GM12801 (cell line): ENCODE data around the gene RSBN1L.

Source experiments
- TF ChIP-seq, protein P1 (sequence below): IDR thresholded peaks from one replicate; pipeline ENCODE4 v1.5.1; 2011; ENCODE audit warnings: control low read depth; ENCODE audit not compliant: insufficient read length; ENCODE audit errors: extremely low read depth

Gene RSBN1L

DNA sequence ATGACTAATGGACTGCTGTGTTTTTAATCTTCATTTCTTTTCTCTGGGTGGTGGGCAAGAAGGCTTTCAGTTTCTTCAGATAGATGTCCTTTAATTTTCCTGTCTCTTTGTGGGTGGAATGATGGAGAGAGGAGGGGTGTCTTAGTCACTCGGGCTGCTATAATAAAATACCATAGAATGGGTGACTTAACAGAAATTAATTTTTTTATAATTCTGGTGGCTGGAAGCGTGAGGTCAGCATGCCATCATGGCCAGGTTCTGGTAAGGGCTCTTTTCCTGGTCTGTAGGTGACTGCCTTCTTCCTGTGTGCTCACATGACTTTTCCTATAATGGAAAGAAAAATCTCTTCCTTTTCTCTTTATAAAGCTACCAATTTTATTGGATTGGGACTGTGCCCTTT, 6.3 kb downstream of the RSBN1L start:
- TF ChIP-seq, protein P1, sequence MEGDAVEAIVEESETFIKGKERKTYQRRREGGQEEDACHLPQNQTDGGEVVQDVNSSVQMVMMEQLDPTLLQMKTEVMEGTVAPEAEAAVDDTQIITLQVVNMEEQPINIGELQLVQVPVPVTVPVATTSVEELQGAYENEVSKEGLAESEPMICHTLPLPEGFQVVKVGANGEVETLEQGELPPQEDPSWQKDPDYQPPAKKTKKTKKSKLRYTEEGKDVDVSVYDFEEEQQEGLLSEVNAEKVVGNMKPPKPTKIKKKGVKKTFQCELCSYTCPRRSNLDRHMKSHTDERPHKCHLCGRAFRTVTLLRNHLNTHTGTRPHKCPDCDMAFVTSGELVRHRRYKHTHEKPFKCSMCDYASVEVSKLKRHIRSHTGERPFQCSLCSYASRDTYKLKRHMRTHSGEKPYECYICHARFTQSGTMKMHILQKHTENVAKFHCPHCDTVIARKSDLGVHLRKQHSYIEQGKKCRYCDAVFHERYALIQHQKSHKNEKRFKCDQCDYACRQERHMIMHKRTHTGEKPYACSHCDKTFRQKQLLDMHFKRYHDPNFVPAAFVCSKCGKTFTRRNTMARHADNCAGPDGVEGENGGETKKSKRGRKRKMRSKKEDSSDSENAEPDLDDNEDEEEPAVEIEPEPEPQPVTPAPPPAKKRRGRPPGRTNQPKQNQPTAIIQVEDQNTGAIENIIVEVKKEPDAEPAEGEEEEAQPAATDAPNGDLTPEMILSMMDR: no peak

DNA sequence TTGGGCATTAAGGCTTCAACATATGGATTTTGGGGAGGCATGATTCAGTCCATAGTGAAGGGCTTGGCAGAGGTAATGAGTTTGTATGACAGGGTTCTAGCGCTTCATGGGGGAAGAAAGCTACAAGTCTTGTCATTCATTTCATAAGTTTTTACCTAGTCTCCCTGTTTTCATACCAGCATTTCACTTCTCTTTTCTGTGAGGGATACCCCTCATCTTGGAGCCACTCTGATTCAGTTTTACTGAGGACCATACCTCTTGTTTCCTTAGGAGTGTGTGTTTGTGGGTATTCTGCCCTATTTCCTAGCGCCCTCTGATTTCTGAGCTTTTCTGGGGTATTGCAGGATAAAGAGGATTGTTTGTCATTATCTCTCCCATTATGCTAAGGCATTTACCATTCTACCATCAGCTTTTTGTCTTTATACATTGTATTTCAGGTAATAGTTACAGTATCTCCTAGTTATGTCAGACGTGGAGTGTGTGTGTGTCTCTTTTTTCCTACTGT, 6.8 kb downstream of the RSBN1L start:
- TF ChIP-seq, protein P1: no peak

DNA sequence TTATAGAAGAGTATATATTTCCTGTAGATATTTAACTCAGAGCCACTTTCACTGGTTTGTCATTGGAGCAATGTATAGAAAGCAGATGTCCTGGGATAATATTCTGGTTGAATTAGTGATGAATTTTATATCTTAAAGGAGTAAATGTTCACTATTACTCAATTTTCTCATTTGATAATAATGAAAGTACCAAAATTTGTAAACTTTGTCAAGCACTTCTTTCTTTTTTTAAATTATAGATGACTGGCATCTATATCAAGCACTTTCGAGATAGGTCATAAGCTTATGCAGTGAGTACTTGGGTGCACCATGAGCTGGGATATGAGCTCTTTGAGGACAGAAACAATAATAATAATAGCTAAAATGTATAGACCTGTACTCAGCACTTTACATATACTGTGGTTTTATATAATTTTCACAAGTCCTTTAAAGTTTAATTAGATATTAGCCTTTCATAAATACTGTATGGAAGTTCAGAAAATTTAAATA, 11.3 kb downstream of the RSBN1L start:
- TF ChIP-seq, protein P1: no peak

DNA sequence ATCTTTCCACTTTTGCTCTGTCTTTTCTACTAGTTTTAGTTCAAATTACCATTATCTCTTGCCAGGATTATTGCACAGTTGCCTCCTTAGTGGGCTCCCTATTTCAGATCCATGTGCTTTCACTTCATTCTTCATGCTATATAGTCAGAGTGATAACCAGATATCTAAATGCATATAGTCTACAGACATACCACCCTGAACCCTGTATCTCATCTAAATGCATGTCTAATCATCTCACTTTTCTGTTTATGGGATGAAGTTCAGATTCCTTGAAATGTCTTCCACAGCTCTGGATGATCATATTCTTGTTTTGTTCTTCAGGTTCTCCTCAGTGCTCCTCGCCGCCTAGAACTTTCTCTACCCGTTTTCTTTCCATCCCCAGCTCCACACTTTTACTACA, 13.8 kb downstream of the RSBN1L start:
- TF ChIP-seq, protein P1: no peak

DNA sequence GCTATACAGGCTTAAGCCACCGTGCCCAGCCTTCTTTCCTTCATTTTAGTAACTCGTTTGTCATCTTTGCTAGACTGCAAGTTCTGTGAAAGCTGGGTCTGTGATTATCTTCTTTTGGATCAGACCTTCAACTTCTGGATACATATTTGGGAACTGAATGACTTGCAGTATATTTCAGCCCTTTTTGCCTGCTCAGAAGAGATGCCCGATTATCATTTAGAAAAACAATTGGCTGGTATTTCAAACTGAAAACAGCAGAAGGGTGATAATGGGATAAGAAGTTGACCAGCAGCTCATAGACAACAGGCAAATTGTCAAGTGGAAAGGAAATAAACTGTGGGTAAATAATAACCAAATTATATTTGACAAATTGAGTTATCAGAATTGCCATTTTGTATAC, 14.6 kb downstream of the RSBN1L start:
- TF ChIP-seq, protein P1: no peak

DNA sequence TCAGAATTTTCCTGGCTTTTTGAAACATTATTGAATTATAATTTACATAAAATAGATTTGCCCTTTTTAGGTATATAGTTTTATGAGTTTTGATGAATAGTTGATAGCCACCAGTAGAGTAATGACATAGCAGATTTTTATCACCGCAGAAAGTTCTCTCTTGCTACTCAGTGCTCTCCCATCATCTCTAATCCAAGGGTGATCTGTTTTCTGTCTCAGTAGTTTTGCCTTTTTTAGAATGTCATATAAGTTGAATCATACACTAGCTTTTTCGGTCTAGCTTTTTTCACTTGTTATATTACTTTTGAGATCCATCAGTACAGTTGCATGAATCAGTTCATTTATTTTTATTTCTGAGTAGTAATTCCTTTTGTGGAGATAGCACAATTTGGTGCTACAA, 17.9 kb downstream of the RSBN1L start:
- TF ChIP-seq, protein P1: no peak

DNA sequence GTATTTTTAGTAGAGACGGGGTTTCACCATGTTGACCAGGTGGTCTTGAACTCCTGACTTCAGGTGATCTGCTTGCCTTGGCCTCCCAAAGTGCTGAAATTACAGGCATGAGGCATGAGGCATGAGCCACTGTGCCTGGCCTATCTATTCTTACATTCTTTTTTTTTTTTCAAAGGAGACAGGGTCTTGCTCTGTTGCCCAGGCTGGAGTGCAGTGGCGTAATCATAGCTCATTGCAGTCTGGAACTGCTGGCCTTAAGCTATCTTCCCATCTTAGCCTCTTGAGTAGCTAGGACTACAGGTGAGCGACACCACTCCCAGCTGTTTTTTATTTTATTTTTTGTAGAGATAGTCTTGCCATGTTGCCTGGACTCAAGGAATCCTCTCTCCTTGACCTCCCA, 20.5 kb downstream of the RSBN1L start:
- TF ChIP-seq, protein P1: no peak

DNA sequence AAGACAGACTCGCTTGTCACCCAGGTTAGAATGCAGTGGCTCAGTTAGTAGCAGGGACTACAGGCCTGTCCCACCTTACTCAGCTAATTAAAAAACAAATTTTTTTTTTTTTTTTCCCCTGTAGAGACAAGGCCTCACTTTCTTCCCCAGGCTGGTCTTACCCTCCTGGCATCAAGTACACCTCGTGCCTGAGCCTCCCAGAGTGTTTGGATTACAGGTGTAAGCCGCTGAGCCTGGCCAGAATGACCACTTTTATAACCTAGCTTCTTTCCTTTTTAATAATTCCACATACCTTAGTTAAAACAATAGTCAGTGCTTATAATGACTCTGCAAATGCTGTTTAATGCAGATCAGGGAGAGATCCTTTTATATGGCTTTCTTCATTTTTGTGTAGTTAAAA, 31.3 kb downstream of the RSBN1L start:
- TF ChIP-seq, protein P1: no peak
